Ovary (tissue), 3 donors: ENCODE data around the gene CUL9.

Source experiments
- EP300 ChIP-seq: sonication (generic); formaldehyde crosslinking; IDR thresholded peaks from one replicate; pipeline ENCODE4 v1.6.1; 2017; ENCODE audit warnings: antibody characterized with exemption
- POLR2A ChIP-seq: fragments of 450-650 bp; IDR thresholded peaks from one replicate; pipeline ENCODE4 v1.6.1; 2017; ENCODE audit warnings: antibody characterized with exemption, mild to moderate bottlenecking, moderate library complexity
- TF ChIP-seq, protein P1 (sequence below), 3 donors: fragments of 450-650 bp in 2 of 3; fragments of 200-600 bp in 1 of 3; IDR thresholded peaks; one replicate each; pipeline versions ENCODE4 v1.5.1 to v1.8.0; 2016 to 2022; ENCODE audit warnings: antibody characterized with exemption in 3 of 3, mild to moderate bottlenecking in 1 of 3
- donor health status: DM: no; HTN: no; CAD: no.

DNA sequence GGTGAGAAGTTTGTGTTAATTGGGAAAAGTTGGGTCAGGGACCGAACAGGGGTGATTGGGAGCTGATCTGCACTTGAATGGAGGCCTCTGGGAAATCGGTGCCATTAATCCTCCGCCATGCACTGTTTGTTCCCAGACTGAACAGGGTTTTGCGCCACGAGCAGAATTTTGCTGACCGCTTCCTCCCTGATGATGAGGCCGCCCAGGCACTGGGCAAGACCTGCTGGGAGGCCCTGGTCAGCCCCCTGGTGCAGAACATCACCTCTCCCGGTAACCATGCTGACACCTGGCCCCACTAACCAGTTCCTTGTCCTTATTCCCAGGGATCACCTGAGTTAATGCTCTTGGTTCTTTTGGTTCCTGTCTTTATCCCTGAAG lies 21.7 kb downstream of the CUL9 start:
- TF ChIP-seq, protein P1, sequence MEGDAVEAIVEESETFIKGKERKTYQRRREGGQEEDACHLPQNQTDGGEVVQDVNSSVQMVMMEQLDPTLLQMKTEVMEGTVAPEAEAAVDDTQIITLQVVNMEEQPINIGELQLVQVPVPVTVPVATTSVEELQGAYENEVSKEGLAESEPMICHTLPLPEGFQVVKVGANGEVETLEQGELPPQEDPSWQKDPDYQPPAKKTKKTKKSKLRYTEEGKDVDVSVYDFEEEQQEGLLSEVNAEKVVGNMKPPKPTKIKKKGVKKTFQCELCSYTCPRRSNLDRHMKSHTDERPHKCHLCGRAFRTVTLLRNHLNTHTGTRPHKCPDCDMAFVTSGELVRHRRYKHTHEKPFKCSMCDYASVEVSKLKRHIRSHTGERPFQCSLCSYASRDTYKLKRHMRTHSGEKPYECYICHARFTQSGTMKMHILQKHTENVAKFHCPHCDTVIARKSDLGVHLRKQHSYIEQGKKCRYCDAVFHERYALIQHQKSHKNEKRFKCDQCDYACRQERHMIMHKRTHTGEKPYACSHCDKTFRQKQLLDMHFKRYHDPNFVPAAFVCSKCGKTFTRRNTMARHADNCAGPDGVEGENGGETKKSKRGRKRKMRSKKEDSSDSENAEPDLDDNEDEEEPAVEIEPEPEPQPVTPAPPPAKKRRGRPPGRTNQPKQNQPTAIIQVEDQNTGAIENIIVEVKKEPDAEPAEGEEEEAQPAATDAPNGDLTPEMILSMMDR (IDR thresholded peaks at IDR 0.05), result no peak
- TF ChIP-seq POLR2A (no peak), EP300 (no peak)
